ENCODE measurements around the gene SCUBE1.

The SCUBE1 gene

DNA sequence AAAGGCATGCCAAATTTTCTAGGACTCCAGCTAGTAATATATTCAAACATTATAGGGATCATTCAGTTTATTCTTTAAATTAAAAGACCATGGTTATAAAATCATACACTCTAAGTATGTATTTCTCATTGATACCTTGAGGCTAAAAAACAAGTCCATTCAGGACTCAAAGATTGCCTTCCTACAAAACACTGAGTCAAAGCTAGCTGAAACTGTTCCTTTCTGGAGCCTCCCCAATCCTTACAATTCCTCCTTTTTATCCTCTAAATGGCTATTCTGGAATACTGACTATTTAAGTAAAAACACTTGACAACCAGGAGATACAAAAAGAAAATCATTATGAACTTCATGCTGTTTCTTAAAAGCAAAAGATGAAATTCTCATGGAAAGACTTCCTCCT, 151.3 kb downstream of the SCUBE1 start:
- H3K4me3 ChIP-seq (ENCODE audit: low read depth, low read length), result no peak overlapping the region
- TF ChIP-seq, protein P1, sequence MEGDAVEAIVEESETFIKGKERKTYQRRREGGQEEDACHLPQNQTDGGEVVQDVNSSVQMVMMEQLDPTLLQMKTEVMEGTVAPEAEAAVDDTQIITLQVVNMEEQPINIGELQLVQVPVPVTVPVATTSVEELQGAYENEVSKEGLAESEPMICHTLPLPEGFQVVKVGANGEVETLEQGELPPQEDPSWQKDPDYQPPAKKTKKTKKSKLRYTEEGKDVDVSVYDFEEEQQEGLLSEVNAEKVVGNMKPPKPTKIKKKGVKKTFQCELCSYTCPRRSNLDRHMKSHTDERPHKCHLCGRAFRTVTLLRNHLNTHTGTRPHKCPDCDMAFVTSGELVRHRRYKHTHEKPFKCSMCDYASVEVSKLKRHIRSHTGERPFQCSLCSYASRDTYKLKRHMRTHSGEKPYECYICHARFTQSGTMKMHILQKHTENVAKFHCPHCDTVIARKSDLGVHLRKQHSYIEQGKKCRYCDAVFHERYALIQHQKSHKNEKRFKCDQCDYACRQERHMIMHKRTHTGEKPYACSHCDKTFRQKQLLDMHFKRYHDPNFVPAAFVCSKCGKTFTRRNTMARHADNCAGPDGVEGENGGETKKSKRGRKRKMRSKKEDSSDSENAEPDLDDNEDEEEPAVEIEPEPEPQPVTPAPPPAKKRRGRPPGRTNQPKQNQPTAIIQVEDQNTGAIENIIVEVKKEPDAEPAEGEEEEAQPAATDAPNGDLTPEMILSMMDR (IDR thresholded peaks at IDR 0.05; ENCODE audit: low read depth, low read length), result no peak

DNA sequence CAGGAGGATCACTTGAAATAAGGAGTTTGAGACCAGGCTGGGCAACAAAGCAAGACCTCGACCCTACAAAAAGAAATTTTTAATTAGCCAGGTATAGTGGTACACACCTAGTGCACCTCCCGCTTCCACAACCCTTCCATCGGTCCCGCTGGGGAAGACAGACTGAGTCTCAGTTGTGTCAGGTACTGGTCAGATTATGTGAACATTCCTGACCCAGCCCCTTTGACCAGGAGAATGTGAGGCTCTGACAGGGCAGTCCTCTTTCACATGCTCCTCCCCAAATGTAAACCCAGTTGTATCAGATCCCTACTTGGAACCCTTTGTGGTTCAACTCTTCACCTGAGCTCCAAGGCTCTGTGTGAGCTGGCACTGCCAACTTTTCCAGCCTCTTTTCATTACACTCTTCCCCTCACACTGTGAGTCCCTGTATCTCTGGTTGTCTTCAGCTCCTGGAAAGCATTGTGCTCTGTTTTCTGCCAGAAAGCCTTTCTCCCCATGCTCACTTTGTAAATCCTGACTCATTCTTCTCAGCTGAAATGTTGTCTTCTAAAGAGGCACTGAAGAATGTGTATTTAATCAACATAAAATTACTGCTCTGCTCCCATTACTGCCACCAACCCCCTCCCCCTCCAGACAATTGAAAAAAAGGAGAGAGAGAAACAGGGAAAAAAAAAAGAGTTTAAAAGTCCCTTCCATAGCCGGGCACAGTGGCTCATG, 154.2 kb downstream of the SCUBE1 start:
- TF ChIP-seq, protein P1 (IDR thresholded peaks at IDR 0.05; ENCODE audit: low read depth, low read length), result no peak
- H3K4me3 ChIP-seq (ENCODE audit: low read depth, low read length), result no peak overlapping the region

DNA sequence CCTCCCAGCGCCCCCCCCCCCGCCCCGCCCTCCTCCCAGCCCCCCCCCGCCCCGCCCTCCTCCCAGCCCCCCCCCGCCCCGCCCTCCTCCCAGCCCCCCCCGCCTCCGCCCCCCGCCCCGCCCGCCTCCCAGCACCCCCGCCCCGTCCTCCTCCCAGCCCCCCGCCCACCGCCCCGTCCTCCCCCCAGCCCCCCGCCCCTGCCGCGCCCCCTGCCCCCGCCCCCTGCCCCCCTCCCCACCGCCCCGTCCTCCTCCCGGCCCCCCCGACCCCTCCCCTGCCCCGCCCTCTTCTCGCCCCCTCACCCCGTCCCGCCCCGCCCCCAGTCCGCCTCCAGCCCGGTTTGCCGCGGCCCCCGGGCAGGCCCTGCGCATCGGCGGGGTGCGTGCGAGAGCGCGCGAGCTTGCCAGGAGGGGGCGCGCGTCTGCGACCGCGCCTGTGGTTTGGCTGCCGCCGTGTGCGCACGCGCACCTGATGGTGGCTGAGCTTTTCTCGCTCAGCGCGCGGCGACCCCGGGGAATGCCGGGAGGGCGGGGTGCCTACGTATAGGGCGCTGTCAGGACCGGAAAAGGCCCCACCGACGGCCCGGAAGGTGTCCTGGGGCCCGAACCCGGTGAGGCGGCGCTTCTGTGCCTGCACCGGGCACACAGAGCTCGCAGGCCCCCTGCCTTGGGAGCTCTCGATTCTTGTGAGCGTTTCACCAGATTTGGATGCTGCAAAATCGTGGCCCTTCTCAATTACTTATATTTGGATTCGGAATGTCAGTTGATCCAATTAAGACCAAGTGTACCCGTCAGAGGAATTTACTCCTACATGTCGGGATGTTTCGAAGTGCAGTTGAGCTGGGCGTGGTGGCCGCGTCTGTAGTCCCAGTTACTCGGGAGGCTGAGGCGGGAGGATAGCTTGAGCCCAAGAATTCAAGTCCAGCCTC, 155.7 kb downstream of the SCUBE1 start:
- H3K4me3 ChIP-seq (ENCODE audit: low read depth, low read length), result peak overlapping the region; percentile 61
- TF ChIP-seq, protein P1 (IDR thresholded peaks at IDR 0.05; ENCODE audit: low read depth, low read length), result no peak

DNA sequence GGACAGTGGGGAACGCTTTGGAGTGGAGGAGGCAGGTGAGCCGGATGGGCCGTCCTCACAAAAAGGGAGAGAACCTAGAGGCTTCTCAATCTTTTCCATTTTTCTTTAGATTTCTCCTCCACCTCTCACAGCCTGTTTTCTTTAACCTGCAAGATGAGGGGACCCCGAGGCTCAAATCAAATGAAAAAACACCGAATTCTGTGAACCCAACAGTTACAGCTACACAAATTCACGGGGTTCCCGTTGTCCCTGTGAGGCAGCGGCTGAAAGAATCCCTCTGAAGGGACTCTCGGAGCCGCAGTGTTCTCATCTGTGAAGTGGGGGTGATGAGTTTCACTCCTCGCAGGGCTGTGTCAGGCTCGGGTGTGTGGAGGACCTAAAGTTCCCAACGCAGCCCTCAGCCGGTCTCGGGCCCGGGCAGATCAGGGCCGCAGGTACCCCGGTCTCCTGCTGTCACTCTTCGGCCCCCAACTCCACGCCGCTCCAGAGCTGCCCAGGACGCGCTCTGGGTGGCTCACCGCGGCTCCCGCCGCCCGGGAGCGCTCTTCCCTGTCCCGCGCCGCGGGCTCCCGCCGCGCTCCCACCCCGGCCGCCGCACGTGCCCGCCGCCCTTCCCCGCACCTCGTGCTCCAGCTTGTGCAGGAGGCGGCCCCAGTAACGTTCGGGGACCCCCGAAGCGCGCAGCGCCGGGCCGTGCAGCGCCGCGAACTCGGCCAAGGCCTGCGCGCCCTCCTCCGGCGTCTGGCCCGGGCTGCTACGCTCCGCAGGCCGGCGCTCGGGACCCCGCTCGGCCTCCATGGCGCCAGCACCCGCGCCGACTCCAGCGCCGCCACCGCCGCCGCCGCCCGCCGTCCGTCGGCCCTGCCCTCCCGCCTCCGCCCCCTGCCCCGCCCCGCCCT, 156.7 kb downstream of the SCUBE1 start, which contains the start of gene TTLL12:
TSS of gene TTLL12 (minus strand) at position 863 of the 899 bp plus-strand sequence. CDS start at position 798, 65 bp downstream.
- TF ChIP-seq, protein P1 (IDR thresholded peaks at IDR 0.05; ENCODE audit: low read depth, low read length), result no peak
- H3K4me3 ChIP-seq (ENCODE audit: low read depth, low read length), result peak within 1 kb of the TSS; percentile 74

DNA sequence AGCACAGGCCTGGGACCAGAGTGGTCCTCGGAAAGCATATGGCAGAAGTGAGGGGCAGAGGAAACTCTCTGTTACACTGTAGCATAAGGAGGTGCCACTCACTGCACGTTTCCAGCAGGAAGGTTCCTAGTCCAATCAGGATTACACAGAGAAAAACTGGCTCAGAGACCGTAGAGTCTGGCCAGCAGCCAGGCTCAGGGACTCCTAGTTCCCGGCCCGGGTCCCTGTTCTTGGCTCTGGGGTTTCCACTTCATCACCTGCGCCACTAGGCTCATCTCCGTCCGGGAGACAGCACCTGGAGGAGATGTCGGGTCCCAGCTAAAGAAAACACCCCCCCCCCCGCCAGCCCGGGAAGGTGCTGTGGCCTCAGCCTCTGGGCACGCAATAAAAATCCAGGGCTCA, 157.3 kb downstream of the SCUBE1 start:
- TF ChIP-seq, protein P1 (IDR thresholded peaks at IDR 0.05; ENCODE audit: low read depth, low read length), result no peak
- peak overlapping the region; percentile 74 for H3K4me3 ChIP-seq (ENCODE audit: low read depth, low read length)

DNA sequence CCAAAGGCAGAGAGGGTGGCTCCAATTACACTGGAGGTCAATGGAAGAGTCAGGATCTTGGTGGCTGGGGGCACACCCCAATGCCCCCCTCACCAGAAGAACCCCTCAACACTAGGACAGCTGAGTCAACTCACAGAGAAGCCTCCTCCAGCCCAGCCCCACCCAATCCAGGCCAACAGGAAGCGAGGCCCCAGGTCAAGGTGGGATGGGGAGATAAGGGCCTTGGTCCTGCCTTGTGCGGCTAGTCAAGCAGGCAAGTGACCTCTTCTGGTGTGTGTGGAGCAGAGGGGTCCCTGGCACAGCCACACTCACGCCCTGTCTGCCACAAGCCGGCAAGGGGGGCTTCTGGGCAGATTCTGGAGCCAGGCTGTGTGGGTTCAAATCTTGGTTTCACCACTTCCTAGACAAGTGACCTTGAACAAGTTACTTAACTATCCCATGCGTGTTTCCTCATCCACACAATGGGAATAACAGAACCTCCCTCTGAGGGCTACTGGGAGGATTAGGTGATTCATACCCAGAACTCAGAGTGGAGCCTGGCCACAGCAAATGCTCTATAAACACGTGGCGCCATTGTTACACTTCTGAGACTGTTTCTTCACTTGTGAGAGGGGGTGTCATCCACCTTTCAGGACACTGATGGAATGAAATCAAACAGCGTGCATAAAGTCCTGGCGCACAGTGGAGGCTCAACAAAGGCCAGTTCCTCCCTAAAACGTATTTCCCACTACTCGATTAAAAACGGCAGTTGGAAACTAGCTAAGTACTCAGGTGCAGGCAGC, 159.5 kb downstream of the SCUBE1 start:
- TF ChIP-seq, protein P1 (IDR thresholded peaks at IDR 0.05; ENCODE audit: low read depth, low read length), result no peak
- no peak overlapping the region for H3K4me3 ChIP-seq (ENCODE audit: low read depth, low read length)
